K562 (cell line): ENCODE measurements around the gene ZNF488. TPM values are rescaled to one million over a fixed set of nuclear protein-coding genes. Genes with fewer than 3 reads are reported as not detected.
A peak's percentile ranks its signal among the peaks of the same experiment; 100 is the strongest.

Experiments used
- ATAC-seq: fragments of 200-7000 bp; cut with Tn5 transposase; 3 replicates; pipeline ENCODE4 v1.9.1; 2020; ENCODE audit warnings: moderate library complexity
- BruUV-seq: library from RNA; stranded (reverse); fragments of 400-500 nt; replicated peaks from 2 replicates; lab custom pipeline; 2021; lab: Mats Ljungman, UMichigan
- CTCF ChIA-PET: fragments of 300-600 bp; formaldehyde crosslinking; extraction: SDS; loops from one replicate; lab custom pipeline; 2021; ENCODE audit warnings: low intra/inter-chr PET ratio; lab: Yijun Ruan, JAX
- POLR2A ChIA-PET: fragments of 300-600, 350-650 bp; sonication (Branson Sonifier 250); formaldehyde crosslinking; extraction: SDS; loops from one replicate; lab custom pipeline; 2021; ENCODE audit warnings: antibody characterized with exemption, inconsistent platforms; lab: Yijun Ruan, JAX
- DNase-seq, 4 experiments: peaks; one replicate each; pipeline versions ENCODE4 v3.0.0 to v3.0.0-alpha.2; 2011 to 2018; ENCODE audit warnings: low spot score in 3 of 4, mixed read lengths in 3 of 4; ENCODE audit errors: extremely low read depth in 1 of 4
- FAIRE-seq: peaks from 2 replicates; lab custom pipeline; 2011; peaks lifted over from hg19 to GRCh38; lab: Jason Lieb, UNC
- H2AFZ ChIP-seq: 2 replicates; pipeline ENCODE4 v1.6.0; 2011; ENCODE audit warnings: low read depth, low read length, control low read depth, inconsistent platforms
- H3K27ac ChIP-seq: fragments of 200-600 bp; 3 replicates; pipeline ENCODE4 v1.8.0; 2011; ENCODE audit warnings: low read depth, mild to moderate bottlenecking, control low read depth, inconsistent platforms, low read length, moderate library complexity, mixed read lengths; ENCODE audit errors: extremely low read depth
- H3K27me3 ChIP-seq, 2 experiments: fragments of 300-600 bp in 1 of 2; 2 replicates in 1 of 2; 3 replicates in 1 of 2; pipeline versions ENCODE4 v1.6.0 to v1.8.0; 2011; ENCODE audit warnings: inconsistent platforms in 2 of 2, low read length in 2 of 2, mild to moderate bottlenecking in 1 of 2, mixed read lengths in 1 of 2, moderate library complexity in 1 of 2; ENCODE audit not compliant: control insufficient read depth in 2 of 2, insufficient read depth in 2 of 2
- H3K36me3 ChIP-seq: fragments of 300-600 bp; 3 replicates; pipeline ENCODE4 v1.8.0; 2011; ENCODE audit warnings: mild to moderate bottlenecking, low read length, inconsistent platforms; ENCODE audit not compliant: control insufficient read depth, insufficient read depth
- H3K4me1 ChIP-seq, 2 experiments: fragments of 200-600 bp in 1 of 2; replicated peaks in 1 of 2; 2 replicates in 1 of 2; 3 replicates in 1 of 2; pipeline versions ENCODE4 v1.5.1 to v1.8.0; 2011; ENCODE audit warnings: inconsistent platforms in 2 of 2, low read length in 2 of 2, mild to moderate bottlenecking in 1 of 2, mixed read lengths in 1 of 2, moderate library complexity in 1 of 2; ENCODE audit not compliant: control insufficient read depth in 2 of 2, insufficient read depth in 2 of 2
- H3K4me2 ChIP-seq: 2 replicates; pipeline ENCODE4 v1.6.1; 2011; ENCODE audit warnings: low read length, control low read depth, inconsistent platforms, mixed read lengths; ENCODE audit not compliant: insufficient read depth
- H3K4me3 ChIP-seq: fragments of 200-600 bp; sonication (generic), shearing (Covaris generic); 2 replicates; pipeline ENCODE4 v1.5.1; 2016; ENCODE audit warnings: control low read depth, inconsistent platforms
- H3K79me2 ChIP-seq: fragments of 200-600 bp; 3 replicates; pipeline ENCODE4 v1.8.0; 2011; ENCODE audit warnings: low read length, inconsistent platforms; ENCODE audit not compliant: control insufficient read depth, insufficient read depth
- H3K9ac ChIP-seq, 2 experiments: 2 replicates each; pipeline versions ENCODE4 v1.6.0 to v1.6.1; 2011; ENCODE audit warnings: low read depth in 2 of 2, low read length in 2 of 2, control low read depth in 1 of 2, inconsistent platforms in 1 of 2, mild to moderate bottlenecking in 1 of 2, mixed read lengths in 1 of 2; ENCODE audit not compliant: insufficient read depth in 1 of 2
- H3K9me1 ChIP-seq: one replicate; pipeline ENCODE4 v1.6.0; 2011; ENCODE audit warnings: inconsistent platforms, mild to moderate bottlenecking, low read length, moderate library complexity; ENCODE audit not compliant: control insufficient read depth, insufficient read depth
- H3K9me3 ChIP-seq: replicated peaks from 2 replicates; pipeline ENCODE4 v1.5.1; 2011; ENCODE audit warnings: low read depth, low read length, inconsistent platforms; ENCODE audit not compliant: control insufficient read depth, insufficient read depth
- H4K20me1 ChIP-seq: replicated peaks from 2 replicates; pipeline ENCODE4 v1.6.1; 2011; ENCODE audit warnings: low read length, inconsistent platforms, mixed read lengths; ENCODE audit not compliant: control insufficient read depth, insufficient read depth
- HMG20A ChIP-seq: fragments of 450-650 bp; formaldehyde crosslinking; conservative IDR thresholded peaks from 2 replicates; pipeline ENCODE4 v1.4.0; 2020; ENCODE audit warnings: mild to moderate bottlenecking, mixed read lengths
- KLF6 ChIP-seq: fragments of 250-450 bp; sonication (Bioruptor Pico); IDR thresholded peaks from 2 replicates; pipeline ENCODE4 v1.4.0; 2020; ENCODE audit warnings: mild to moderate bottlenecking, moderate library complexity, borderline replicate concordance
- MAFF ChIP-seq: IDR thresholded peaks from 2 replicates; pipeline ENCODE4 v1.6.1; 2012; ENCODE audit warnings: low read length, improper control_type of control experiment
- MEF2A ChIP-seq: IDR thresholded peaks from 2 replicates; pipeline ENCODE4 v1.6.1; 2011; ENCODE audit warnings: low read depth, mild to moderate bottlenecking, low read length, moderate library complexity; ENCODE audit not compliant: control insufficient read depth
- NR2C1 ChIP-seq, 2 experiments: fragments of 450-650 bp; IDR thresholded peaks; 2 replicates each; pipeline ENCODE4 v1.6.1; 2017; ENCODE audit warnings: mild to moderate bottlenecking in 2 of 2, antibody characterized with exemption in 1 of 2, inconsistent platforms in 1 of 2, missing compliant biosample characterization in 1 of 2, missing genetic modification characterization in 1 of 2
- NR2C2 ChIP-seq, 2 experiments: fragments of 200-800 bp in 1 of 2; sonication (Bioruptor generic) in 1 of 2; sonication (generic) in 1 of 2; formaldehyde crosslinking in 1 of 2; IDR thresholded peaks; 2 replicates each; pipeline versions ENCODE4 v1.6.1 to v1.8.0; 2016 to 2022; ENCODE audit warnings: mild to moderate bottlenecking in 1 of 2, missing compliant biosample characterization in 1 of 2, missing genetic modification characterization in 1 of 2, missing genetic modification reagents in 1 of 2
- SNIP1 ChIP-seq: fragments of 450-650 bp; IDR thresholded peaks from 2 replicates; pipeline ENCODE4 v1.7.1; 2017; ENCODE audit warnings: low read depth, mild to moderate bottlenecking
- YBX1 ChIP-seq: fragments of 450-650 bp; IDR thresholded peaks from 2 replicates; pipeline ENCODE4 v1.7.1; 2016; ENCODE audit warnings: mild to moderate bottlenecking
- ZNF780A ChIP-seq: fragments of 250-450 bp; sonication (Bioruptor Pico); IDR thresholded peaks from 2 replicates; pipeline ENCODE4 v1.5.0; 2021; ENCODE audit warnings: mild to moderate bottlenecking
- WGBS: fragments of 100-300 bp; shearing (Covaris generic); methylation state at CpG from one replicate; pipeline ENCODE4 v1.1.6; 2016; ENCODE audit warnings: low coverage, mixed read lengths; ENCODE audit not compliant: insufficient coverage; ENCODE audit errors: missing lambda C conversion rate; 5-methylcytosine and 5-hydroxymethylcytosine counted together
- in situ Hi-C: fragments of 300-500 bp; cut with MboI; formaldehyde crosslinking; loops from 4 replicates; pipeline ENCODE4 v1.15.0; 2018; ENCODE audit warnings: inconsistent platforms, mixed read lengths
- intact Hi-C: fragments of 100-400 bp; cut with micrococcal nuclease; formaldehyde crosslinking; loops from 2 replicates; pipeline ENCODE4 v1.14.2; 2022
- polyA plus RNA-seq, 8 experiments: library from polyadenylated mRNA; depleted of rRNA in 4 of 8; stranded (reverse) in 5 of 8; unstranded in 3 of 8; fragments of >200 nt; fragmentation: Nextera tagmentation in 2 of 8; fragmentation: Illumina TruSeq in 1 of 8; extraction: Ambion mirVana in 2 of 8; extraction: Trizol in 1 of 8; gene quantifications; 2 replicates each; pipeline versions ENCODE4 v1.2.1 to v1.2.3, GENCODE V29; 2011 to 2014; ENCODE audit warnings: inconsistent platforms in 1 of 8, missing spikeins in 1 of 8
- total RNA-seq, 7 experiments: library from RNA; depleted of rRNA in 6 of 7; stranded (reverse); fragments of >200 nt in 6 of 7; fragmentation: Illumina TruSeq in 2 of 7; extraction: Trizol in 2 of 7; gene quantifications; 2 replicates each; pipeline versions ENCODE4 v1.2.1 to v1.2.3, GENCODE V29; 2011 to 2021; ENCODE audit warnings: low replicate concordance in 1 of 7
- TF ChIP-seq, protein P1 (sequence below): sonication (generic); formaldehyde crosslinking; IDR thresholded peaks from 2 replicates; pipeline ENCODE4 v1.8.0; 2022; ENCODE audit warnings: mild to moderate bottlenecking, low read depth, missing genetic modification reagents
- TF ChIP-seq, protein P2 (sequence below): fragments of 450-650 bp; IDR thresholded peaks from 2 replicates; pipeline ENCODE4 v1.6.1; 2018; ENCODE audit warnings: mild to moderate bottlenecking, low read depth; ENCODE audit not compliant: partially characterized antibody
- TF ChIP-seq, protein P3 (sequence below), 2 experiments: IDR thresholded peaks in 1 of 2; conservative IDR thresholded peaks in 1 of 2; 2 replicates each; pipeline ENCODE4 v1.6.1; 2016; ENCODE audit warnings: low read depth in 2 of 2, mild to moderate bottlenecking in 1 of 2, missing compliant biosample characterization in 1 of 2, missing genetic modification characterization in 1 of 2, moderate library complexity in 1 of 2

ZNF488 gene
- total and polyA plus RNA-seq, 9 of the 15 experiments (the other 6 are each of a cell fraction or from before 2014, with no cell fraction given): 0.03 to 0.09 (median 0.05) TPM; not detected in 3

DNA sequence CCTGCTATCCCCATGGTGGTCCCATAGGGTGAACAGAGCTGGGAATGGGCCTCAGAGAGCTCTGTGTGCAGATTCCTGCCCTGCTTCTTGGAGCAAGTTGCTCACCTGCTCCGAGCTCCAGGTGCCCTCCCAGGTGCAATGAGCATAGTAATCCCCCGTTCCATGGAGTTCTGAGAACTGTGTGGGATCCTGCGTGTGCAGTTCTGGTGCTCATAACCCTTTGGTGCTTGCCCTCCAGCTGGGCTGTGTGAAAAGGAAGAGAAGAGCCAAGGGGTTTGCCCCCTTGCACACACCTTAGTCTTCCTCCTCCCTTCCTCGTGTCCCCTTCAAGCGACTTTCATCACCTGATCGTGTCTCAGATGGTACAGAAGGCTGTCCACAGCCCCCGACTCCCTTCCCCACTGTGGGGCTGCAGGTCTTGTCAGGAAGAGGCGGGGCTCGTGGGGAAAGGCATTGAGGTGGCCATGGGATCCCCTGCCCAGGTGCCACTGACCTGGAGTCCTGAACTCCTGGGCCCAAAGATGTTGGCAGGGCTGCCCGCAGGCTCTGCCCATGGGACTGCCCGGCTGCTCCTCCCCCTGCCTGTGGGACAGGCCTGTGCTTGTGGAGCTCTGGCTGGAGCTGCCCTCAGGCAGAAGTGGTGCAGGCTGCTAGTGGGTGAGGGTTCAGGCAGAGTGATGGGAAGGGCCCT is 21.9 kb upstream of the ZNF488 start (continued):
- TF ChIP-seq, protein P1, sequence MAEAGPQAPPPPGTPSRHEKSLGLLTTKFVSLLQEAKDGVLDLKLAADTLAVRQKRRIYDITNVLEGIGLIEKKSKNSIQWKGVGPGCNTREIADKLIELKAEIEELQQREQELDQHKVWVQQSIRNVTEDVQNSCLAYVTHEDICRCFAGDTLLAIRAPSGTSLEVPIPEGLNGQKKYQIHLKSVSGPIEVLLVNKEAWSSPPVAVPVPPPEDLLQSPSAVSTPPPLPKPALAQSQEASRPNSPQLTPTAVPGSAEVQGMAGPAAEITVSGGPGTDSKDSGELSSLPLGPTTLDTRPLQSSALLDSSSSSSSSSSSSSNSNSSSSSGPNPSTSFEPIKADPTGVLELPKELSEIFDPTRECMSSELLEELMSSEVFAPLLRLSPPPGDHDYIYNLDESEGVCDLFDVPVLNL: no peak
- TF ChIP-seq ZNF780A (CRISPR knock-in tag) (no peak), MAFF (no peak)
- TF ChIP-seq, protein P2, sequence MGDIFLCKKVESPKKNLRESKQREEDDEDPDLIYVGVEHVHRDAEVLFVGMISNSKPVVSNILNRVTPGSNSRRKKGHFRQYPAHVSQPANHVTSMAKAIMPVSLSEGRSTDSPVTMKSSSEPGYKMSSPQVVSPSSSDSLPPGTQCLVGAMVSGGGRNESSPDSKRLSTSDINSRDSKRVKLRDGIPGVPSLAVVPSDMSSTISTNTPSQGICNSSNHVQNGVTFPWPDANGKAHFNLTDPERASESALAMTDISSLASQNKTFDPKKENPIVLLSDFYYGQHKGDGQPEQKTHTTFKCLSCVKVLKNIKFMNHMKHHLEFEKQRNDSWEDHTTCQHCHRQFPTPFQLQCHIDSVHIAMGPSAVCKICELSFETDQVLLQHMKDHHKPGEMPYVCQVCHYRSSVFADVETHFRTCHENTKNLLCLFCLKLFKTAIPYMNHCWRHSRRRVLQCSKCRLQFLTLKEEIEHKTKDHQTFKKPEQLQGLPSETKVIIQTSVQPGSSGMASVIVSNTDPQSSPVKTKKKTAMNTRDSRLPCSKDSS: no peak

DNA sequence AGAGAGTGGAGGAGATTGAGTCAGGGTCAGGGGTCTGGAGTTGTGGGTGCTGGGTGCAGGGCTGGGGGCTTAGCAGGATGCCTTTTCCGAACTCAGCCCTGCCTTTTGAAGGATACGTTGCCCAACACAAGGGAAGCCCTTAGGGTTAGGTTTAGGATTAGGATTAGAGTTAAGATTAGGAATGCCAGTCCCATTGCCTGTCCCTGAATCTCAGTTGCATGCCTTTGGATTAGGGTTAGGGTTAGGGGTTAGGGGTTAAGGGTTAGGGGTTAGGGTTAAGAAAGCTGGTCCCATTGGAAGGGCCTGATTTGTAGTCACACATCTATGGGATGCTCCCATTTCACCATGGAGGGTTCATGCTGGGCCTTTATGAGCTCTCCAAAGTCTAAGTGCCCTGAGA is 20.8 kb upstream of the ZNF488 start:
- Histone ChIP-seq H3K4me1 (peaks cover 16 to 33% of the 10 kb centered on the region in 2 experiments), H3K9me1 (no peaks in the 10 kb centered on the region), H3K36me3 (no peaks in the 10 kb centered on the region), H3K4me3 (no peak overlapping the region), H4K20me1 (no peaks in the 10 kb centered on the region), H3K9ac (no peak overlapping the region), H3K79me2 (no peaks in the 10 kb centered on the region), H3K27ac (no peak overlapping the region), H2AFZ (no peak overlapping the region), H3K4me2 (no peak overlapping the region), H3K27me3 (peaks cover 2 to 24% of the 10 kb centered on the region in 2 experiments; a peak in 3 of 5 replicates), H3K9me3 (no peaks in the 10 kb centered on the region)
- TF ChIP-seq KLF6 (CRISPR knock-in tag) (no peak), SNIP1 (no peak), NR2C1 (IDR thresholded peaks at IDR 0.05) (peak; percentile 65), NR2C1 (tag; IDR thresholded peaks at IDR 0.05) (peak; percentile 67), HMG20A (CRISPR knock-in tag) (no peak), NR2C2 (CRISPR knock-in tag; IDR thresholded peaks at IDR 0.05) (no peak), NR2C2 (tag; IDR thresholded peaks at IDR 0.05) (peak; percentile 24; the same call in 1 of the 2 replicates), MEF2A (no peak), YBX1 (no peak)
- TF ChIP-seq, protein P3, sequence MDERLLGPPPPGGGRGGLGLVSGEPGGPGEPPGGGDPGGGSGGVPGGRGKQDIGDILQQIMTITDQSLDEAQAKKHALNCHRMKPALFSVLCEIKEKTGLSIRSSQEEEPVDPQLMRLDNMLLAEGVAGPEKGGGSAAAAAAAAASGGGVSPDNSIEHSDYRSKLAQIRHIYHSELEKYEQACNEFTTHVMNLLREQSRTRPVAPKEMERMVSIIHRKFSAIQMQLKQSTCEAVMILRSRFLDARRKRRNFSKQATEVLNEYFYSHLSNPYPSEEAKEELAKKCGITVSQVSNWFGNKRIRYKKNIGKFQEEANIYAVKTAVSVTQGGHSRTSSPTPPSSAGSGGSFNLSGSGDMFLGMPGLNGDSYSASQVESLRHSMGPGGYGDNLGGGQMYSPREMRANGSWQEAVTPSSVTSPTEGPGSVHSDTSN (CRISPR knock-in tag; IDR thresholded peaks at IDR 0.05; ENCODE audit: low read depth): no peak
- TF ChIP-seq, protein P3 (tag; conservative IDR thresholded peaks at IDR 0.05; ENCODE audit: low read depth): no peak
- ATAC-seq (no peak), FAIRE-seq (no peak), DNase-seq (no peak)
- intact Hi-C loops: no loop called here
- ChIA-PET POLR2A (no interaction called here), CTCF (no interaction called here)
- in situ Hi-C loops: no loop called here
- WGBS: 77% methylated on average over 2 of the region's 2 CpGs
- BruUV-seq: no TSS peak
